A673 (cell line): ENCODE data around the gene IGF1. TPM values are rescaled to one million over a fixed set of nuclear protein-coding genes. Genes with fewer than 3 reads are reported as not detected.

Source experiments
- BruUV-seq: library from RNA; stranded (reverse); fragments of 400-500 nt; replicated peaks from 2 replicates; lab custom pipeline; 2021; lab: Mats Ljungman, UMichigan
- CTCF ChIA-PET: fragments of 300-600 bp; sonication (Branson Sonifier 250); formaldehyde crosslinking; loops from one replicate; lab custom pipeline; 2022; ENCODE audit warnings: antibody characterized with exemption; lab: Charles Lee
- POLR2A ChIA-PET: fragments of 300-600 bp; sonication (Branson Sonifier 250); formaldehyde crosslinking; loops from one replicate; lab custom pipeline; 2022; ENCODE audit warnings: antibody characterized with exemption; ENCODE audit not compliant: low non-redundant PET; lab: Charles Lee
- DNase-seq: peaks from one replicate; pipeline ENCODE4 v3.0.0-alpha.2; 2015; ENCODE audit warnings: low spot score
- H3K27ac ChIP-seq: fragments of 200-600 bp; sonication (generic); 2 replicates; pipeline ENCODE4 v1.5.1; 2016; ENCODE audit warnings: mixed run types, low read depth, mild to moderate bottlenecking, mixed read lengths, antibody characterized with exemption, low read length; ENCODE audit not compliant: poor library complexity, severe bottlenecking
- H3K27me3 ChIP-seq: fragments of 200-600 bp; sonication (generic); replicated peaks from 2 replicates; pipeline ENCODE4 v1.6.1; 2017; ENCODE audit warnings: mixed run types, low read depth, mild to moderate bottlenecking, mixed read lengths, antibody characterized with exemption, low read length; ENCODE audit not compliant: insufficient read depth, poor library complexity
- H3K36me3 ChIP-seq: fragments of 200-600 bp; sonication (generic); 2 replicates; pipeline ENCODE4 v1.6.1; 2016; ENCODE audit warnings: mixed run types, mild to moderate bottlenecking, mixed read lengths, antibody characterized with exemption, low read length; ENCODE audit not compliant: insufficient read depth, poor library complexity, severe bottlenecking
- H3K4me1 ChIP-seq: fragments of 200-600 bp; sonication (generic); 2 replicates; pipeline ENCODE4 v1.6.1; 2017; ENCODE audit warnings: mixed run types, mild to moderate bottlenecking, mixed read lengths, antibody characterized with exemption, low read length; ENCODE audit not compliant: insufficient read depth, poor library complexity, severe bottlenecking
- H3K4me3 ChIP-seq: fragments of 200-600 bp; sonication (generic); 2 replicates; pipeline ENCODE4 v1.5.1; 2016; ENCODE audit warnings: low read depth, mixed run types, mild to moderate bottlenecking, mixed read lengths, low read length; ENCODE audit not compliant: poor library complexity, severe bottlenecking
- H3K9me3 ChIP-seq: fragments of 200-600 bp; sonication (generic); 2 replicates; pipeline ENCODE4 v1.6.1; 2016; ENCODE audit warnings: mixed run types, low read depth, mild to moderate bottlenecking, mixed read lengths, antibody characterized with exemption, low read length; ENCODE audit not compliant: poor library complexity, severe bottlenecking
- EZH2 ChIP-seq: fragments of 200-600 bp; sonication (generic); IDR thresholded peaks from 2 replicates; pipeline ENCODE4 v1.6.1; 2017; ENCODE audit warnings: borderline replicate concordance, low read depth, mild to moderate bottlenecking, mixed read lengths, antibody characterized with exemption, low read length; ENCODE audit not compliant: poor library complexity, severe bottlenecking
- intact Hi-C: fragments of 100-400 bp; cut with micrococcal nuclease; formaldehyde crosslinking; loops from one replicate; pipeline ENCODE4 v1.10.0; 2022; ENCODE audit not compliant: unreplicated experiment
- total RNA-seq: library from RNA; stranded (reverse); gene quantifications from 2 replicates; pipeline ENCODE4 v1.2.3, GENCODE V29; 2021
- TF ChIP-seq, protein P1 (sequence below): fragments of 300-800, 200-600 bp; sonication (generic); conservative IDR thresholded peaks from 2 replicates; pipeline ENCODE4 v1.5.1; 2017; ENCODE audit warnings: low read depth, mild to moderate bottlenecking, antibody characterized with exemption, low read length, moderate library complexity, mixed read lengths

IGF1 gene
- total RNA-seq, 1 experiment from 2014 or later = 16.4 TPM

DNA sequence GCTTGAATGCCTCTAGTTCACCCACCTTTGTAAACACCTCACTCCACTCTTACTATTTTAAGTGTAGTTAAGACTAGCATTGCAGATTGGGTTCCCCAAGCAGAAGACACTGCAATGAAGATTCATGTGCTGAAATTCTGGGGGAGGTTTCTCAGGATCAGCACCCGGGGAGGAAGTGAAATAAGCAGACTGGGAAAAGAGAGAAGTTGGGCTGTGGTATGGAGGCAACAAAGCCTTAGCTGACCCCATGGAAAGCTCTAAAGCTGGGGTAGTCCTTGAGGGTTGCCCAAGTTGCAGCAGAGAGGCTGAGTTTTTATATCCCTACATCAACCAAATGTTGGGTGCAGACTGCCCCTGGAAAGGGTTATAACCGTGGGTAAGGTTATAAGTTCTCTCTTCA is 23.9 kb upstream of the IGF1 start:
- Histone ChIP-seq H3K9me3 (no peaks in the 10 kb centered on the region), H3K36me3 (no peaks in the 10 kb centered on the region), H3K27ac (no peak overlapping the region), H3K4me3 (no peak overlapping the region), H3K27me3 (peaks cover 7% of the 10 kb centered on the region), H3K4me1 (no peaks in the 10 kb centered on the region)
- DNase-seq = no peak
- intact Hi-C loops = no loop called here
- BruUV-seq = no TSS peak
- TF ChIP-seq, protein P1, sequence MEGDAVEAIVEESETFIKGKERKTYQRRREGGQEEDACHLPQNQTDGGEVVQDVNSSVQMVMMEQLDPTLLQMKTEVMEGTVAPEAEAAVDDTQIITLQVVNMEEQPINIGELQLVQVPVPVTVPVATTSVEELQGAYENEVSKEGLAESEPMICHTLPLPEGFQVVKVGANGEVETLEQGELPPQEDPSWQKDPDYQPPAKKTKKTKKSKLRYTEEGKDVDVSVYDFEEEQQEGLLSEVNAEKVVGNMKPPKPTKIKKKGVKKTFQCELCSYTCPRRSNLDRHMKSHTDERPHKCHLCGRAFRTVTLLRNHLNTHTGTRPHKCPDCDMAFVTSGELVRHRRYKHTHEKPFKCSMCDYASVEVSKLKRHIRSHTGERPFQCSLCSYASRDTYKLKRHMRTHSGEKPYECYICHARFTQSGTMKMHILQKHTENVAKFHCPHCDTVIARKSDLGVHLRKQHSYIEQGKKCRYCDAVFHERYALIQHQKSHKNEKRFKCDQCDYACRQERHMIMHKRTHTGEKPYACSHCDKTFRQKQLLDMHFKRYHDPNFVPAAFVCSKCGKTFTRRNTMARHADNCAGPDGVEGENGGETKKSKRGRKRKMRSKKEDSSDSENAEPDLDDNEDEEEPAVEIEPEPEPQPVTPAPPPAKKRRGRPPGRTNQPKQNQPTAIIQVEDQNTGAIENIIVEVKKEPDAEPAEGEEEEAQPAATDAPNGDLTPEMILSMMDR = no peak
- TF ChIP-seq EZH2 = no peak
- CTCF ChIA-PET = no interaction called here
- POLR2A ChIA-PET = no interaction called here

DNA sequence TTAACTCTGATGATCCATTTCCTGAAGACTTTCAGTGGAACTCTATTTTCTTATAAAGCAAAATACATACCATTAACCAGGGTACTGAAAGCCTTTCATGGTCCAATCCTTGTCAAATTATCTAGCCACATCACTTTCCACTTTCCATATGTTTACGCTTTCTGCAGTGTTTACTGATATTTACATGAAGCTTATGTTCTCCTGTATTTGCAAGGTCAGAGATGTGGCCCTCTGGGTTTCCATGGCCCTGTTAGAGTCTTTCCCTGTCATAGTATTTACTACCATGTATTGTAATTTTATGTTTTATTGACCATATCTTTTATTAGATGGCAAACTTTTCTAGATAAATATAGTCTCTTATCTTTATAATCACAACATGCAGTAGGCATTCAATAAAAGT is 23.5 kb upstream of the IGF1 start:
- Histone ChIP-seq H3K27me3 (peaks cover 7% of the 10 kb centered on the region), H3K4me1 (no peaks in the 10 kb centered on the region), H3K36me3 (no peaks in the 10 kb centered on the region), H3K27ac (no peak overlapping the region), H3K4me3 (no peak overlapping the region), H3K9me3 (no peaks in the 10 kb centered on the region)
- TF ChIP-seq, protein P1 = no peak
- TF ChIP-seq EZH2 = no peak
- ChIA-PET POLR2A (no interaction called here), CTCF (no interaction called here)
- intact Hi-C loops = no loop called here
- no peak for DNase-seq
- BruUV-seq = no TSS peak

DNA sequence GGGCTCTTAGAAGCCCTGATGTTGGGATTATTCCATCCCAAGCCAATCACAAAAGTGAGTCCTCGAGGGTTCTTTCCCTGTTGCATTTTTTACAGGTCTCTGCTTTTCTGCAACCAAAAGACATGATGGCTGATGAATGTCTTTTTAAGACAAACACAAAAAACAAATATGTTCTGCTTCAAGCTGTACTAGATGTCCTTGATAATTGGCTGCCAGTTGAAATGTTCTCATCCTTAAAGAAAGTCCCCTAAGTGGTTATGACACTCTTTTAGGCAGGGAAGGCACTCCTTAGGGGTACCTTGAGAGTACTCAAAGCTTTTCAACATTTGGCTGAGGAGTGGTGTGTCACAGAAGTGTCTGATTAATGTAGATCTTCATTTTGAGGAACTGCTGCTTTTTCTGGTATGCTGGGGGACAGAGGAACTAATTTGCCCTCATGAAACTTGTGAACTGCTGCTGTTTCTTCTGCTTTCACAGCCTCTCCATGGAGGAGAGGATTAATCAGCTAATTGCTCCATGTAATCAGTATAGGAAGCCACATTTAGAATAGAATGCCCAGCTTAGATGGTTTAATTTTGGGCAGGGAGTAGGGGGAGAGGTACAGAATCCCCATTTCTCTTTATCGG is 22.8 kb upstream of the IGF1 start:
- CTCF ChIA-PET = no interaction called here
- Histone ChIP-seq H3K27ac (no peak overlapping the region), H3K4me3 (no peak overlapping the region), H3K27me3 (peaks cover 7% of the 10 kb centered on the region), H3K36me3 (no peaks in the 10 kb centered on the region), H3K9me3 (no peaks in the 10 kb centered on the region), H3K4me1 (no peaks in the 10 kb centered on the region)
- no TSS peak for BruUV-seq
- no peak for TF ChIP-seq EZH2
- TF ChIP-seq, protein P1 = no peak
- DNase-seq = peak; percentile 66
- POLR2A ChIA-PET = no interaction called here
- intact Hi-C loops = no loop called here
